Thoracic aorta (tissue), 2 donors: ENCODE measurements around the gene GFI1B. TPM values are rescaled to one million over a fixed set of nuclear protein-coding genes. Genes with fewer than 3 reads are reported as not detected.

Experiments used
- ATAC-seq: fragments of 150-250 bp; one replicate; pipeline ENCODE4 v1.8.0; 2017; ENCODE audit warnings: low read depth; ENCODE audit not compliant: insufficient number of reproducible peaks, low FRiP score
- DNase-seq: peaks from one replicate; pipeline ENCODE4 v3.0.0-alpha.2; 2020; ENCODE audit warnings: low spot score
- H3K27ac ChIP-seq, 2 donors: fragments of 200-600 bp; sonication (generic); 1 replicate in 1 of 2; 2 replicates in 1 of 2; pipeline ENCODE4 v1.5.1; 2016; ENCODE audit warnings: mild to moderate bottlenecking in 2 of 2, moderate library complexity in 2 of 2
- H3K27me3 ChIP-seq: fragments of 200-600 bp; sonication (generic); replicated peaks from 2 replicates; pipeline ENCODE4 v1.6.0; 2016; ENCODE audit warnings: mild to moderate bottlenecking; ENCODE audit not compliant: insufficient read depth
- H3K36me3 ChIP-seq: fragments of 200-600 bp; sonication (generic); one replicate; pipeline ENCODE4 v1.5.1; 2016
- H3K4me1 ChIP-seq, 2 donors: fragments of 200-600 bp; sonication (generic); 1 replicate in 1 of 2; 2 replicates in 1 of 2; pipeline versions ENCODE4 v1.5.1 to v1.6.0; 2016; ENCODE audit warnings: low read depth in 2 of 2, mild to moderate bottlenecking in 1 of 2; ENCODE audit not compliant: control insufficient read depth in 1 of 2
- H3K4me3 ChIP-seq: fragments of 200-600 bp; sonication (generic); 2 replicates; pipeline ENCODE4 v1.5.1; 2016; ENCODE audit warnings: mild to moderate bottlenecking
- H3K9me3 ChIP-seq: fragments of 200-600 bp; sonication (generic); 2 replicates; pipeline ENCODE4 v1.5.1; 2016
- total RNA-seq, 2 donors: library from RNA; depleted of rRNA; stranded (reverse); fragments of >200 nt; gene quantifications; one replicate each; pipeline versions ENCODE4 v1.1.0 to v1.2.3, GENCODE V29; 2016
- TF ChIP-seq, protein P1 (sequence below): fragments of 200-600 bp; sonication (generic); IDR thresholded peaks from one replicate; pipeline ENCODE4 v1.5.1; 2019; ENCODE audit warnings: antibody characterized with exemption

The GFI1B gene
- total RNA-seq, 2 donors from 2014 or later = not detected

DNA sequence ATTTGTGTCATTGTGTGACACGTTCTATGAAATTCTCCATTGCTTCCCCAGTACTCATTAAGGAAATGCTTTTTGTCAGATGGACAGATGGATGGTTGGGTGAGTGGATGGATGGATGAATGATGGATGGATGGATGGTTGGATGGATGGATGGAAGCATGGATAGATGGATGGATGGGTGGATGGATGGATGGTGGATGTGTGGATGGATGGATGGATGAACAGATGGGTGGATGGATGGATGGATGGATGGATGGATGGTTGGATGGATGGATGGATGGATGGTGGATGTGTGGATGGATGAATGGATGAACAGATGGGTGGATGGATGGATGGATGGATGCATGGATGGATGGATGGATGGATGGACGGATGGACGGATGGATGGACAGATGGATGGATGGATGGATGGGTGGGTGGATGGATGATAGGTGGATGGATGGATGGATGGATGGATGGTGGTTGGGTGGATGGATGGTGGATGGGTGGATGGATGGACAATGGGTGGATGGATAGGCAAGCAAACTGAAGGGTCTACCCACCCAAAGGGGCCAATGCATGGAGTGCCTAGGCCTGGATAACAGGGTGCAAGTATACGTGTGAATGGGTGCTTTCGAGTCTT, 28.3 kb downstream of the GFI1B start:
- no peaks in the 10 kb centered on the region for H3K9me3 ChIP-seq
- no peak overlapping the region for H3K4me3 ChIP-seq
- ATAC-seq (no peak), DNase-seq (no peak)
- H3K4me1 ChIP-seq = no peaks in the 10 kb centered on the region
- TF ChIP-seq, protein P1, sequence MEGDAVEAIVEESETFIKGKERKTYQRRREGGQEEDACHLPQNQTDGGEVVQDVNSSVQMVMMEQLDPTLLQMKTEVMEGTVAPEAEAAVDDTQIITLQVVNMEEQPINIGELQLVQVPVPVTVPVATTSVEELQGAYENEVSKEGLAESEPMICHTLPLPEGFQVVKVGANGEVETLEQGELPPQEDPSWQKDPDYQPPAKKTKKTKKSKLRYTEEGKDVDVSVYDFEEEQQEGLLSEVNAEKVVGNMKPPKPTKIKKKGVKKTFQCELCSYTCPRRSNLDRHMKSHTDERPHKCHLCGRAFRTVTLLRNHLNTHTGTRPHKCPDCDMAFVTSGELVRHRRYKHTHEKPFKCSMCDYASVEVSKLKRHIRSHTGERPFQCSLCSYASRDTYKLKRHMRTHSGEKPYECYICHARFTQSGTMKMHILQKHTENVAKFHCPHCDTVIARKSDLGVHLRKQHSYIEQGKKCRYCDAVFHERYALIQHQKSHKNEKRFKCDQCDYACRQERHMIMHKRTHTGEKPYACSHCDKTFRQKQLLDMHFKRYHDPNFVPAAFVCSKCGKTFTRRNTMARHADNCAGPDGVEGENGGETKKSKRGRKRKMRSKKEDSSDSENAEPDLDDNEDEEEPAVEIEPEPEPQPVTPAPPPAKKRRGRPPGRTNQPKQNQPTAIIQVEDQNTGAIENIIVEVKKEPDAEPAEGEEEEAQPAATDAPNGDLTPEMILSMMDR = no peak
- H3K36me3 ChIP-seq = no peaks in the 10 kb centered on the region
- no peak overlapping the region for H3K27ac ChIP-seq
- H3K27me3 ChIP-seq = no peaks in the 10 kb centered on the region

DNA sequence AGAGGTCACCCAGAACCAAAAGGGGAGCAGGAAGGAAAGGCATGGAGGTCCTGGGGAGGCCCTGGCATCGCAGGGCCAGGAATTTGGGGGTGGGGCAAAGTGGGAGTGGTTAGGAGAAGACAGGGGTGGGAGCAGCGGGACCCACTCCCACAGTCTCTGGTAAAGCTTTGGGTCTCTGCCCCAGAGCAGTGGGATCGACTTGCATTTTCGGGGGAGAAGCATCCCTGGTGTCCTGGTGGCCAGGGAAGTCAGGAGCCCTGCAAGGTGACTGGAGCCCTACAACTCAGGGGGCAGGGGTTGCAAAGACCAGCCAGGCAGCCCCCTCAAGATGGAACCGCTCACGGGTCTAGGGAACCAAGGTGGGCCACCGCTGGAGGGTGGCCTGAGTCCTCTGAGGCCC, 29.9 kb downstream of the GFI1B start:
- TF ChIP-seq, protein P1 = no peak
- H3K4me1 ChIP-seq = no peaks in the 10 kb centered on the region
- no peaks in the 10 kb centered on the region for H3K27me3 ChIP-seq
- DNase-seq (no peak), ATAC-seq (no peak)
- H3K9me3 ChIP-seq = no peaks in the 10 kb centered on the region
- no peak overlapping the region for H3K27ac ChIP-seq
- no peak overlapping the region for H3K4me3 ChIP-seq
- no peaks in the 10 kb centered on the region for H3K36me3 ChIP-seq

DNA sequence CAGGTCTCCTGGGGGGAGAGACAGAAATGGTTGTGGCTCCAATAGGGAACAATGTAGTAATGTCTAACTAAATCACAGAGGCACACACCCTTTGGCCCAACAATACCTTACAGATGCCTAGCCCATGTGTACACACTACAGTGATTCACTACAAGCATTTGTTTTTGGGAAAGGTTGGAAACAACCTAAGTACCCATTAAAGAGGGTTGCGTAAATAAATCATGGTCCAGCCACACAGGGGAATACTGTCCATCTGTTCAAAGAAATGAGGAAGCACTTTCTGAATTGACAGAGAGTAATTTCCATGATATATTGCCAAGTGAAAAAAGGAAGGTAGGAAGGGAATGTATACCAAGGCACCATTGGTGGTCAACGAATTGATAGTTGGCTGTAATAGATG, 30.3 kb downstream of the GFI1B start:
- H3K27me3 ChIP-seq = no peaks in the 10 kb centered on the region
- ATAC-seq = no peak
- TF ChIP-seq, protein P1 = no peak

DNA sequence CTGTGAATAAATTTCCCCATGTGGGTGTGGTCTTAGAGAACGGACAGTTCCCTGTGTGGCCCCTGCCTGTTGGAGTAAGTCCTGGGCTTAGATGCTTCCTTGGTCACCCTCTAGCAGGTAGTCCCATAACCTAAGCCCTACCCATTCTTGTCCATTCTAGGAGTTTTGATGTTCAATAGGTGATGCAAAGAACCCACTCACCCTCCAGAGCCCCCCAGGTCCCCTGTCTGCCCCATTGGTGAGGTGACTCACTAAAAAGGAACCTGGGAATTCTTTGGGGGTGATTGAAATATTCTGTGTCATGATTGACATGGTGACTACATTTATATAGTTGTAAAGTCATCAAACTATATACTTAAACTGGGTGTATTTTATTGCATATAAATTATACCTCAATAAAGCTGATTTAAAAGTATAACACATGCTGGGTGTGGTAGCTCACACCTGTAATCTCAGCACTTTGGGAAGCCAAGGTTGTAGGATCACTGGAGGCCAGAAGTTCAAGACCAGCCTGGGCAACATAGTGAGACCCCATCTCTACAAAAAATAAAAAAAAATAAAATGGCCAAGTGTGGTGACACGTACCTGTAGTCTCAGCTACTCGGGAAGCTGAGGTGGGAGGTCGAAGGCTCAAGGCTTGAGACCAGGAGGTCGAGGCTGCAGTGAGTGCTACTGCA, 31.6 kb downstream of the GFI1B start:
- Histone ChIP-seq H3K36me3 (no peaks in the 10 kb centered on the region), H3K27ac (no peak overlapping the region), H3K9me3 (no peaks in the 10 kb centered on the region), H3K27me3 (no peaks in the 10 kb centered on the region), H3K4me3 (no peak overlapping the region), H3K4me1 (no peaks in the 10 kb centered on the region)
- TF ChIP-seq, protein P1 = no peak
- ATAC-seq (no peak), DNase-seq (no peak)

More for the DNA sequence above, 30.3 kb downstream of the GFI1B start:
- Histone ChIP-seq H3K27ac (no peak overlapping the region), H3K4me3 (no peak overlapping the region), H3K4me1 (no peaks in the 10 kb centered on the region), H3K9me3 (no peaks in the 10 kb centered on the region), H3K36me3 (no peaks in the 10 kb centered on the region)
- no peak for DNase-seq

DNA sequence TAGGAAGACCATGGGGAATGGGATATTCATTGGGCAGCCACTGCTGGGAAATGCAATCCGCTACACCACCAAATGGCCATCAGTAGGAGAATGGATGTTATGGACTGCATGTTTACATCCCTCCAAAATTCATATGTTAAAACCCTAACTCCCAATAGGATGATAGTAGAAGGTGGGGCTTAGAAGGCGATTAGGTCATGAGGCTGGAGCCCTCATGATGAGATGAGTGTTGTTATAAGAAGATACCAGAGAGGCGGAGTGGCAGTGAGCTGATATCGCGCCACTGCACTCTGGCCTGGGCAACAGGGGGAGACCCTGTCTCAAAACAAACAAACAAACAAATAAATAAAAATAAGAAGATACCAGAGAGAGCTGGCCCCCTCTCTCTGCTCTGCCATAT, 36.2 kb downstream of the GFI1B start:
- H3K4me3 ChIP-seq = no peak overlapping the region
- DNase-seq (no peak), ATAC-seq (no peak)
- TF ChIP-seq, protein P1 = no peak
- H3K4me1 ChIP-seq = no peaks in the 10 kb centered on the region
- H3K27ac ChIP-seq = no peak overlapping the region
- no peaks in the 10 kb centered on the region for H3K9me3 ChIP-seq
- no peaks in the 10 kb centered on the region for H3K27me3 ChIP-seq
- no peaks in the 10 kb centered on the region for H3K36me3 ChIP-seq
